ENCODE data around the gene BRD8.

The BRD8 gene

GRCh38 chr5:138096363-138096762 lies 82.1 kb downstream of the BRD8 start:
- TF ChIP-seq FOXP2 (optimal IDR thresholded peaks at IDR 0.05; ENCODE audit: borderline replicate concordance, extremely low read depth, extremely low read length, insufficient read depth) (no peak), TAF1 (IDR thresholded peaks at IDR 0.05; ENCODE audit: borderline replicate concordance, insufficient read depth, low read length) (no peak)

DNA sequence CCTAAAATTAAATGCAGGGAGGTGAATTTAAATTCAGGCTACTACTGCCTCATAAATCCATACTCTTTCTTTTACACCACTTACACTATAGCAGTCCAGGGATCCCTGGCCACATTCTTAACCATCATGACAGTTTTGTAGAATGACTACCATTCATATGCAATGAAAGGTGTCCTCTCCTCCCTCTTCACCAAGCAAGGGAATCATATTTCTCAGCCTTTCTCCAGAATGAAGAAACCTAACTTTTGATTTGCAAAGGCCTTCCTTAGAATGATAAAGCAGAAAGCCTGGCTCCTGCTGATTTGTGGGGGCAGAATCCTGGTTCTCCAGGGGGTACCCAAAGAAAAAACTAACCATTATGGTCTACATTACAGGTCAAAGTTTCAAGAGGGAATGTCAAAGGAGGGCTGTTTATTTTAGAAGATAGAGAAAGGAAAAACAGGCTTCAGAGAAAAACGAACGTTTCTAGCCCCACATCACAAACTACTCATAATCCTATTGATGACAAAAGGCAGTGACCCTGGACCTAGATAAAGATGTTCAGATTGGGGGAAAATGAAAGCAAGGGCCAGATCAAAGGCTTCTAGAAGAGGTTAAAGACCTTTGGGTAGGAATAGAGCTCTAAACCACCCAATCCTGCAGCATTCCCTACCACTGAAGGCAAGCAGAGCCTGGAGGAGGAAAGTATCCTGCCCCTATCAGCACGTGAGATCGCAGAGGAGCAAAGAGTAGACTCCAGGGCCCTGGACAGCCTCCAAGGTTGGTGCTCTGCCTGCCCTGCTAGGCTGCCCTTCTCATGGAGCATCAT lies 83.1 kb downstream of the BRD8 start:
- TF ChIP-seq TAF1 (IDR thresholded peaks at IDR 0.05; ENCODE audit: borderline replicate concordance, insufficient read depth, low read length) (no peak), FOXP2 (optimal IDR thresholded peaks at IDR 0.05; ENCODE audit: borderline replicate concordance, extremely low read depth, extremely low read length, insufficient read depth) (no peak), SIN3A (IDR thresholded peaks at IDR 0.05; ENCODE audit: borderline replicate concordance, insufficient read depth, low read length) (no peak), REST (IDR thresholded peaks at IDR 0.05; ENCODE audit: insufficient read depth in 1 of 2, low read depth in 2 of 2, low read length in 2 of 2) (no peak), POLR2AphosphoS5 (IDR thresholded peaks at IDR 0.05; ENCODE audit: low read depth, low read length) (no peak)

DNA sequence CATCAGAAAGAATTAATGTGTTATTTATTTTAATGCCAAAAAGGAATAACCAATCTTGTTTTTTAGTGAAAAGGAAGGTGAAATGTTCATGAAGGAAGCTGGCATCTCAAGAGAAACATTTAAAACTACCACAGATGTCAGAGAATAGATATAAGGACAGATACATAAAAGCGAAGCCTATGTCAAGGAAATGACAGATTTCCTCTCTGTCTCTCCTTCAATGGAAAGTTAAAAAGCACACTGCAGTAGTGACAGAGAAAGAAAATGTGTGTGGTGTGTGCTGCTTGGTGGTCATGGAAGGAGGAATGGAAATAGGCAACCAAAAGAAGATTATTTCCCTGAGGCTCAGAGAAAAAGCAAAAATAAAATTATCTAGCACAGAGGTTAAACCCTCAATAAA lies 85.4 kb downstream of the BRD8 start:
- TF ChIP-seq POLR2AphosphoS5 (IDR thresholded peaks at IDR 0.05; ENCODE audit: low read depth, low read length) = no peak
- TF ChIP-seq SIN3A (IDR thresholded peaks at IDR 0.05; ENCODE audit: borderline replicate concordance, insufficient read depth, low read length) = no peak
- TF ChIP-seq REST (IDR thresholded peaks at IDR 0.05; ENCODE audit: insufficient read depth in 1 of 2, low read depth in 2 of 2, low read length in 2 of 2) = no peak
- no peak for TF ChIP-seq FOXP2 (optimal IDR thresholded peaks at IDR 0.05; ENCODE audit: borderline replicate concordance, extremely low read depth, extremely low read length, insufficient read depth)
- no peak for TF ChIP-seq TAF1 (IDR thresholded peaks at IDR 0.05; ENCODE audit: borderline replicate concordance, insufficient read depth, low read length)

DNA sequence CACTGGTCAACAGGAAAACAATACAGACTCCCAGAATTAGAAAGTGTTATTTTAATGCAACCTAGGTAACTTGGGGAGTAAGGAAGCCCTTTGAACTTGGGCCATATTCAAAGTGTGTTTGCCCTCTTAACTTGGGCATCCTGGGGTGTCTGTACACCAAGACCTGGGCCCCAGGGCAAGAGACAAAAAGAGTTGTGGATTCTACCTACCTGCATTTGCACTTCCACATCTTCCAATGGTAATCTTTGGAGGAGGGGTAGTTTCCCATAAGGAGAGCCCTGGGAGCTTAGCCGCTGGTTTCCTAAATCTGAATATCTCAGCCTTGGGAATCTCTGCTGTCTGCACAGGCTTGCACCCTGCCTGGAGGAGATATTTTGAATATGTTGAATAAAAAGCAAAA lies 86.1 kb downstream of the BRD8 start:
- no peak for TF ChIP-seq POLR2AphosphoS5 (IDR thresholded peaks at IDR 0.05; ENCODE audit: low read depth, low read length)
- no peak for TF ChIP-seq TAF1 (IDR thresholded peaks at IDR 0.05; ENCODE audit: borderline replicate concordance, insufficient read depth, low read length)
- TF ChIP-seq REST (IDR thresholded peaks at IDR 0.05; ENCODE audit: insufficient read depth in 1 of 2, low read depth in 2 of 2, low read length in 2 of 2) = no peak
- TF ChIP-seq FOXP2 (optimal IDR thresholded peaks at IDR 0.05; ENCODE audit: borderline replicate concordance, extremely low read depth, extremely low read length, insufficient read depth) = no peak
- no peak for TF ChIP-seq SIN3A (IDR thresholded peaks at IDR 0.05; ENCODE audit: borderline replicate concordance, insufficient read depth, low read length)

DNA sequence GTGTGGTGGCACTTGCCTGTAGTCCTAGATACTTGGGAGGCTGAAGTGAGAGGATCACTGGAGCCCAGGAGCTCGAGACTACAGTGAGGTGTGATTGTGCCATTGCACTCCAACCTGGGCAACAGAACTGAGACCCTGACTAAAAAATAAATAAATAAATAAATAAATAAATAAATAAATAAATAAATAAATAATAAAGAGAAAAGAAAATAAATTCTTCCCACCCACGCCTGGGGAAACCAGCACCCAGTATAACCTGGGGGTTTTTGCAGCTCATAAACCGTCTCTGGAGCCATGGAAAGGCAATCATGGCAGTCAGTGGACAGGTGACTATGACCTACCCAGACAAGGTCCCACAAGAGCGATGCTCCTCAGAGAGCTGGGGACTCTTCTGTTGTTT lies 86.7 kb downstream of the BRD8 start:
- TF ChIP-seq REST (IDR thresholded peaks at IDR 0.05; ENCODE audit: insufficient read depth in 1 of 2, low read depth in 2 of 2, low read length in 2 of 2) = no peak
- no peak for TF ChIP-seq TAF1 (IDR thresholded peaks at IDR 0.05; ENCODE audit: borderline replicate concordance, insufficient read depth, low read length)
- TF ChIP-seq POLR2AphosphoS5 (IDR thresholded peaks at IDR 0.05; ENCODE audit: low read depth, low read length) = no peak
- TF ChIP-seq FOXP2 (optimal IDR thresholded peaks at IDR 0.05; ENCODE audit: borderline replicate concordance, extremely low read depth, extremely low read length, insufficient read depth) = no peak
- TF ChIP-seq SIN3A (IDR thresholded peaks at IDR 0.05; ENCODE audit: borderline replicate concordance, insufficient read depth, low read length) = no peak
